Fibroblast of peridontal ligament (primary cell): ENCODE measurements around the gene ZBTB18.
A peak's percentile ranks its signal among the peaks of the same experiment; 100 is the strongest.
"Not testable (repeated sequence)": the region's sequence is repeated elsewhere in the genome, so short reads cannot be mapped to it uniquely, and the experiment has no call there.

Source experiments
- DNase-seq: peaks from one replicate; pipeline ENCODE4 v3.0.0-alpha.2; 2010; ENCODE audit errors: extremely low read depth

ZBTB18 gene

DNA sequence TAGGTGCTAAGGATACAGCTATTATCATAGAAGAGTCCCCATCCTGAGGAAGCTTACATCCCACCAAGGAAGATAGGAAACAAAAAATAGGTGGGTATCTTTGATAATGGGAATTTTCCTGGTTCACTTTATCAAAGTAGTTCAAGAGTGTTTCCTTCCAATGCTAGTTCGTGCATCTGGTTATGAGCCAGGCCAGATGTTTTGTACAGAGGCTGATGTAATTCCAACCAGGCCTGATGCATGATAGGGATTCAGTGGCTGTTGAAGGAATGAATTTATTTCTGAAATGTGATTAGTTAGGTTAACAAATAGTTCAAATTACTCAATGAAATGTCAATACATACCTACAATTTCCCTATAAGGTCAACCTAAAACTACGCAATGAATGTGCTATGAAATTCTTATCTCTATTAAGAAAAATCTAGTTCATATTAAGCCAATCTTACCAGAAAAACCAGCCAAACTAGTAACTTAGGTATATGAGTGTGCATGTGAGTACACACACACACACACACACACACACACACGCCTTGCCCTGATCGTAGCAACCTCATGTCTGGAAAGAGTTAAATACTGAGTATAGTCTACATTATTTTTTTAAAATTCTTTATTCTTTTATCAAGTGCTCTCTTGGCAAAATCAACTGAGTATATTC, 9.5 kb upstream of the ZBTB18 start:
- DNase-seq: peak; percentile 30

DNA sequence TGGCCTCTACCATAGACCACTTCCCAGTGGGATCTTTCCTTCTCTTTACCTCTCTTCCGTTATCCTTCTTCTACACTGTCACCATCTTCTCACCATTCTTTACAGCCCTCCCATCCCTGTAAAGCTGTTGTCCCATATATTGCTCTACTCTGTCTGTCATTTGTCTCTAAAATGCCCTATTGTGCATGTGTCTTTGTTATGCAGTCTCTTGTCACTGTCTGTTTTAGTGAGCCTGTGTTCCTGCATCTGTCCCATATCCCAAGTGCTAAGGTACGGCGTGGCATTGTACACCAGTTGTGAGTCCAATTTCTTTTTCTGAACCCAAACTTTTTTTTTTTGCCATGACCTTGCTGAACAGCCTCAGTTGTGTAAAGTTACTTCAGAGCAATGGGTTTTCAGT, 8.8 kb upstream of the ZBTB18 start:
- no peak for DNase-seq

DNA sequence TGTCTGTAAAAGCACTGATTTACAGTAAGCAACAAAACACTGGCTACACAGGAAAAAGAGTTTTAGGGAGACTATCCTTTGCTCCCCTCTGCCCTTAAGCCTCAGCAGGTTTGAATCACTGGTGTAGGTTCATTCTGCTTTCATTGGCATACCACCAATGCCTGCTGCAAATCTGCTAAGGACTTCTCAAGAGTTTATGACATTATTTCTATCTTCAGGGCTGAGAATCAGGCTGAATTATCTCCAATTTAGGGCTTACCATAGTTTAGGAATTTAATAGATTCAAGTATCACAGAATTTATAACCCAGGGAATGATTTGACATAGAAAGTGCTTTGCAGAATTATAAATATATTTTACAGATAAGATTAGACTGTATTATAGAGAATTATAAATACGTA, 6.7 kb upstream of the ZBTB18 start:
- DNase-seq: no peak

DNA sequence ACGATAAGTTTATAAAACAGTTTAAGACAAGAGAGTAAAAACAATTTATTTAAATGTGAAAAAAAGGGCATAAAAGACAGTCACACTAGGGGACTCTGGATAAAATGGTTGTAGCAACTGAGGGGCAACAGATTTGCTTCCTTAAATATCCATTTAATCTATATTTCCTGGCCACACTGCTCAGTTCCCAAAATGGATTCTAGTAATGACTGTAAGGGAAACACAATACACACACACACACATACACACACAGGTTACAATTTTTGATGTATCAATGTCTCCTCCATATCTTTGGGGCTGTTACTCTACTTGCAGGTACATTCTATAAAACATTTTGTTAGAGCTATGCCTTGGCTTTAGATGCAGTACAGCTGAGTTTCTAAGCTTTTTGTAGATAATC, 4.8 kb upstream of the ZBTB18 start:
- not testable (repeated sequence) for DNase-seq

DNA sequence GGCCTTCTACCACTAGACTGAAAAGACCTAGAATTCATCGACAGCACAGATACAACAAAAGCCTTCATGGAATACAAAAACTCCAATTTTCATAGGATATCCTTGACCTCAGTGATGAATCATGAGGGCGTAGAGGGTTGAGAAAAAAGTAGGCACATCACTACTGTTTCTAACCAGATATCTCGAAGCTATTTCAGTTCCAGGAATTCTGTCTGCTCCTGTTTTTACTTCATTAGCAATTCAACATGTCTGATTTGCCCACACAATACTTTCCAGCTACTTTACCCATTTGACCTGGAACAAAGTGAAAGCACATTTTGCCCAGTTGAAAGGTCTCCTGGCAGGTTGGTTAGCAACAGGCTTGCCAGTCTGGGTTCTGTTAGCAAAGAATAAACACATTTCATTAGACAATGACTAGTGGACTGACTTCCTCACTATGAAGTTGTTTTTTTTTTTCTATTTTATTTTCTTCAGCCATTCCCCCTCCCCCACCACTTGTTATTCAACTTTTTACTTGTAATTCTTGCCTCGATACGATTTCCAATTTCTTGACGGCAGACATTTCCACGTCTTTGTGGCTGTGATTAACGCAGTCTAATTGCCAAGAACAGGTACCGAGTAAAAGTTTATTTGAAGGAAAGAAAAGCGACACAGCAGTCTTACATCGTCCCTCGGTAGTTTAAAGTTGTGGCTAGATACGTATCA, 4.0 kb upstream of the ZBTB18 start:
- peak; percentile 45 for DNase-seq

DNA sequence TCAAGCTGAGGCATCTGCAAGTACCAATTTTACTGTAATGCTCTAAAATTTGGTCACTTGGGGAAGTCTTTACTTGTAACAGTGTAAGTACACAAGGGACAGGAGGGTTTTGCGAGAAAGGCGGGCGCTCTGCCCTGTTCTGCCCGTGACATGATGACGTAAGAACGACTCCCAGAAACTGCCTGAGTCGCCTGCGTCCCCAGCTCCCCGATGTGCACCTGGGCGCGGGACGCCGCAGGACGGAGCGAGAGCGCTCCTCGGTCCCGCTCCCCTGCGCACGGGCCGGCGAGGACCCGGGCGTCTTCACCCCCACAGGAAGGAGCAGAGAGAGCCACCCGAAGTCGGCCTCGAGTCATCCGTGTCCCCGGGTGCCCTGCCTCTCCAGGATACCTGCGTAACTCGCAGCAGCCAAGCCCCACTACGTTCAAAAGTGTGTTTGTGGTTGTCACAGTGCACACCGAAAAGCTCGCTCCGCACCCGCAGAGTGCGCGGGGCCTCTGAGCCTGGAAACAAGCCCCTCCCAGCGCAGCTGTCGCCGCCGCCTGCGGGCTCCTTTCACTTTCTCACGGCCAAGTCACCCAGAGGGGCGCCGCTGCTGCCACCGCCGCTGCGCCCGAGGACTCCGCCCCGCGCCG, 3.3 kb upstream of the ZBTB18 start:
- DNase-seq: no peak

DNA sequence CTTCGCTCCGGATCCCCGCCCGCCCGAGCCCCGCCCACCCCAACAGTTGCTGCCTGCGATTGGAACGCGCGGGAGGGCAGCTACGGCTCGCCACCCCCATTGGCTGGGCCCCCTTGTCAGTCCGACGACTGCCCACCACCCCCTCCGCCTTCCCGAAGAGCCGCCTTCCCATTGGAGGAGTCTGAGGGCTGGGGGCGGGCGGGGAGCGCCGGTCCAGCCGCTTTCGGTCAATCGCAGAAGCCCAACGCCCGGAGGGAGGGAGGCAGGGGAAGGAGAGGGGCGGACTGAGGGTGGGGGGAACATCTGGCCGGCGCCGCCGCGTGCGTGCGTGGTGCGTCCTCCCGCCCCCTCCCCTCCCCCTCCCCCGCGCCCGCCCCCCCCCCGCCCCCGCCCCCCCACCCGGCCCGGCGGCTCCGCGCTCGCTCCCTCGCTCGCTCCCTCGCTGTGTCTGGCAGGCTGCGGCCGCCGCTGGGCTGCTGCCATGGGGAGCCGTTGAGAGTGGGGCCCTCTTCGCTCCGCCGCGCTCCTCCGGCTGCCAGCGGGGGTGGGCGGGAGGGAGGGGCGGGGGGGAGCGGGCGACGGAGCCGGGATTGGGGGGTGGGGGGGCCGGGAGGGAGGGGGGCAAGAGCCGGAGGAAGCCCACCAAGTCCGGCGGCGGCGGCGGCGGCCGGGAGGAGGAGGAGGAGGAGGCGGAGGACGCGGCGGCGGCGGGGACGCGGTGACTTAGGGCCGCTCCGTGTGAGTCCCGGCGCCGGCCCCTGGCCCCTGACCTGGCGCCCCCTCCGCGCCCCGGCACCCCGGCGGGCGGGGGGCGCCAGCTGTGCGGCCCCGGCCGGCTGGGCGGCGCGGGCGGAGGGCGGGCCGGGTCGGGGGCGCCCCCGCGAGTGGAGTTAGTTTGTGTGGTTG, 2.6 kb upstream of the ZBTB18 start:
- DNase-seq: peak; percentile 98

DNA sequence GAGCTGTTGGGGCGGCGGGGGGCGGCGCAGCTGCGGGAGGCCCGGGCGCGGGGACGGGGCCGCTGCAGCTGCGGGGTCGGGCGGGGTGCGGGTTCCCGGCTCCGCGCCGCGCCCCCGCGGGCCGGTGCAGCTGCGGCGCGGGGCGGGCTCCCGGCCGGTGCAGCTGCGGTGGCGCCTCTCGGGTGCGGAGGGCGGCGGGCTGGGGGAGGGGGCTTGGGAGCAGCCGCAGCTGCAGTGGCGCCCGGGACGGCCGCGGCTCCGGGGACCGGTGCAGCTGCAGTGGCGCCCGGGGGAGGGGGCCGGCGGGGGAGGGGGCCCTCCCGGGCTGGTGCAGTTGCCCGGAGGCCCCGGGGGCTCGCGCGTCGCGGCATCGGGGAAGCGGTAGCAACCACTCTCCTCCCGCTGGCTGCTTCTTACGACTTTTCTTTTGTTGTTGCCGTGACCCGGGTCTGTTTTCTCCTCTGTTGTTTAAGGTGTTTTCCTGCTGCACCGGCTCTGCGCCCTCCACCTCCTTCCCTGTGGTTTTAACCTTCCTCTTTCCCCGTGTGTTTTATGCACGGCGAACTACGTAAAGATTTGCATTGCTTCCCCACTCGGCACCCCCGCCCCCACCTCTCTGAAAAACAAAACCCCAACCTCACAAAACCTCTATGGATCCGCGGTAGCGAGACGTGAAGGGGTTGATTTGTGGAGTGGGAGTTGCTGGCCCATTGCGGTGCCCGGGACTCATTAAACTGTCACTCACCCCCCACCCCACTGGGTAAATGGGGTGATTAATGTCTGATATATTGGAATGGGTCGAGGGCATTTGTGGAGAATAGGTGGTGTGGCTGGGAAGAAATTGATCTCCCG, 1.7 kb upstream of the ZBTB18 start:
- no peak for DNase-seq

DNA sequence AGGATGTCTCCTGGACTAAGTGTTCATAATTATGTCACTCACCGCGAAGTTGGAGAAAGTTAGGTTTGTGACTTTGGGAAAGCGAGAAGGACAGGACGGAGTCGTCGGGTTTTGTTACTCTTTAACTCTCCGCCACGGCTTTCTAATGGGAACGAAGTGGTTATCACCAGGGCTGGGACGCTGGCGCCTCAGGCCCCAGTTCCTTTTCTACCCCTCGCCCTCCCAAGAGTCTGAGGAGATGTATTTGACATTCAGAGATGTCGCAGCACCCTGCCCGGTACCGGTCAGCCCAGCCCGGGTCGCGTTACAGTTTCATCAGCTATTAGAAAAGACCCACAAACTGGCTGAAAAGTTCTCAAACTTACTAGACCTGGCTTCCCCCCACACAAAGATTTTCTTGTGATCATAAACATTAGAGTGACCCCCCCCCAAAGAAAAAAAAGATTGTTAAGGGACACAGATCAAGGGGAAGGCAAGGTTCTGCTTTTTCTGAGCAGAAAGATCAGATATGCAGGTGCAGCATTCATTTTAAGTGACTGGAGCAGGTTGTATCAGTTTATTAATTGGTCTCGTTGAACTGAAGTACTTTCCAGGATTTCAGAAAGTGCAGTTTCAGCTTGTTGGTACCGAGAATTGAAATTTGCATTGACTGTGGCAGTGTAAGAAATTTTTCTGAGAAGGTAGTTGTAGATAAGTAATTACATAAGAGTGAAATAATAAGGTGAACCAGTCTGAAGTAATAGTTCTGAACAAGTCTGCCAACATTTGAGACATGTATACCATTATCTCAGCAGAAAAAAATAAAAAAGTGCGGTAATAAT, 859 bp upstream of the ZBTB18 start:
- no peak for DNase-seq

DNA sequence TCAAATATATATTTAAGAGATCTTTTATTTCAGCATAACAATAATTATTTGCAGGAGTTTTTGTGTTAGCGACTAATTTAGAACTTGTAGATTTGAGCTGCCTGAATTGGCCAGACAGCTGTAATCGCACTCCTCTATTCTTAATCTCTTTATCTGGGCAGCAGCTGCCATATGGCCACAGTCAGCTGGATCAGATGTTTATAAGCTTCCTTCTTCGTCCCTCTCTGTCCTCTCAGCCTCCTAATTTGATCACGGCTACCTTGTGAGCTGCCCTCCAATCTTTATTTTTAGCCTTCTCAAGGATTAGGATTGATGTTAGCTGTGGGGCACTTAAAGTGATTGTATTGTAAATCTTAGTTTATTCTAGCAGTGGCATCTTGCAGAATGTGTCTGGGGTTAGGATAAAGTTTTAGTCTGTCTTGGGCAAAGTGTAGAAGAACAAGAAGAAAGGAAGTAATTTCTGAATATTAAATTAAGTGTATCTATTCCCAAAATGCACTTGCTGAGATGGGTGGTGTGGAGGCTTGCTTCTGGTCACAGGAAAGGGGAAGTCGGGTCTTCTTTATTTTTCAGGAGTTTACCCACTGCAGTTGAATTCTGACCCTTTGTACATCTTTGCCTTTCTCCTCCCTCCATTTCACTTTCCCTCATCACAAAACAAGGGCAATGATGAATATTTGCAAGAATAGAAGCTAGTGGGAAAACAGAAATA, 1.1 kb downstream of the ZBTB18 start:
- DNase-seq: no peak

DNA sequence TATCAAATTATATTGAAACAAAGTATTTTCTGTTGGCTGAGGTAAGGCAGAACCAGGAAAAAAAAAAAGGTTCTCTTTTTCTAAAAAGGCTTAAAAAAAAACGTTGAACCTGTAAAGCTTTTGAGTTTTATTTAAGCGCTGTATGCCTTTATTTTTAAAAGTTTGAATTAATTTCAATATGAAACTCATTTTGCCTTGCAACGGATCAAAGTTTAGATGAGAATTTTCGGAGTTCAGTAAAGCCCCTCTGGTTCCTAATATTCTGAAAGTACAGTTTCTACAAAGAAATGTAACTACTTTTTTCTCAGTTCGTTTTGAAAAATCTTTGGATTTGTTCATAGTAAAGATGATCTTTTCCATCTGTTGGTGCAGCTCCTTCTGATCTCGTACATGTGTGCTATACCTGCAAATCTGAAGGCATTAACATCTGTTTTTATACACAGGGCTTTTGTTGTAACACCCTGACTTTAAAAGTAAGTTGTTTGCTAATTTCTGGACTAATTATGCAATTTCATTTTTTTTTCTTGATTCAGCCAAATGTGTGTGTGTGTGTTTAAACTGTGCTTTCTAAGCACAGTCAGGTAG, 1.7 kb downstream of the ZBTB18 start:
- DNase-seq: no peak

DNA sequence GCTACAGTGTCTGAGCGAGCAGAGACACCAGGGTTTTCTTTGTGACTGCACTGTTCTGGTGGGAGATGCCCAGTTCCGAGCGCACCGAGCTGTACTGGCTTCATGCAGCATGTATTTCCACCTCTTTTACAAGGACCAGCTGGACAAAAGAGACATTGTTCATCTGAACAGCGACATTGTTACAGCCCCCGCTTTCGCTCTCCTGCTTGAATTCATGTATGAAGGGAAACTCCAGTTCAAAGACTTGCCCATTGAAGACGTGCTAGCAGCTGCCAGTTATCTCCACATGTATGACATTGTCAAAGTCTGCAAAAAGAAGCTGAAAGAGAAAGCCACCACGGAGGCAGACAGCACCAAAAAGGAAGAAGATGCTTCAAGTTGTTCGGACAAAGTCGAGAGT, 2.7 kb downstream of the ZBTB18 start:
- DNase-seq: no peak

DNA sequence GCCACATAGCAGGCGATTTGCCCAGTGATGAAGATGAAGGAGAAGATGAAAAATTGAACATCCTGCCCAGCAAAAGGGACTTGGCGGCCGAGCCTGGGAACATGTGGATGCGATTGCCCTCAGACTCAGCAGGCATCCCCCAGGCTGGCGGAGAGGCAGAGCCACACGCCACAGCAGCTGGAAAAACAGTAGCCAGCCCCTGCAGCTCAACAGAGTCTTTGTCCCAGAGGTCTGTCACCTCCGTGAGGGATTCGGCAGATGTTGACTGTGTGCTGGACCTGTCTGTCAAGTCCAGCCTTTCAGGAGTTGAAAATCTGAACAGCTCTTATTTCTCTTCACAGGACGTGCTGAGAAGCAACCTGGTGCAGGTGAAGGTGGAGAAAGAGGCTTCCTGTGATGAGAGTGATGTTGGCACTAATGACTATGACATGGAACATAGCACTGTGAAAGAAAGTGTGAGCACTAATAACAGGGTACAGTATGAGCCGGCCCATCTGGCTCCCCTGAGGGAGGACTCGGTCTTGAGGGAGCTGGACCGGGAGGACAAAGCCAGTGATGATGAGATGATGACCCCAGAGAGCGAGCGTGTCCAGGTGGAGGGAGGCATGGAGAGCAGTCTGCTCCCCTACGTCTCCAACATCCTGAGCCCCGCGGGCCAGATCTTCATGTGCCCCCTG, 3.3 kb downstream of the ZBTB18 start:
- DNase-seq: no peak

DNA sequence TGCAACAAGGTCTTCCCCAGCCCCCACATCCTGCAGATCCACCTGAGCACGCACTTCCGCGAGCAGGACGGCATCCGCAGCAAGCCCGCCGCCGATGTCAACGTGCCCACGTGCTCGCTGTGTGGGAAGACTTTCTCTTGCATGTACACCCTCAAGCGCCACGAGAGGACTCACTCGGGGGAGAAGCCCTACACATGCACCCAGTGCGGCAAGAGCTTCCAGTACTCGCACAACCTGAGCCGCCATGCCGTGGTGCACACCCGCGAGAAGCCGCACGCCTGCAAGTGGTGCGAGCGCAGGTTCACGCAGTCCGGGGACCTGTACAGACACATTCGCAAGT, 3.8 kb downstream of the ZBTB18 start:
- DNase-seq: no peak

DNA sequence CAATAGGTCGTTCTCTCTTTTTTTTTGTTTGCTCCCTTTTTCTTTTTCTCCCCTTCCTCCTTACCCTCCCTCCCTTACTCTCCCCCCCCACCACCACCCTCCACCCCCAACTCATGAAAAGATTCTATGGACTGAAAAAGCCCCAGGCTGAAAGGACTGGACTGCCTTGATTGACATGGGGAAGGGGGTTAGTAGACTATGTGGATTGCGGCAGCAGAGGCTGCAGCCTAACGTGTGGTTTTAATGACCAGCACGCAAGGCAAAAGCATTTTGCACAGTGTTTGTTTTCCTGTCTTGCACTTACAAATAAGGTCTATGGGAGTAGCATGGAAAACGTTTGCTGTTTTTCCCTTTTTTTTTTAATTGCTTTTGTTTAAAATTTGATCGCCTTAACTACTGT, 5.5 kb downstream of the ZBTB18 start:
- DNase-seq: no peak

DNA sequence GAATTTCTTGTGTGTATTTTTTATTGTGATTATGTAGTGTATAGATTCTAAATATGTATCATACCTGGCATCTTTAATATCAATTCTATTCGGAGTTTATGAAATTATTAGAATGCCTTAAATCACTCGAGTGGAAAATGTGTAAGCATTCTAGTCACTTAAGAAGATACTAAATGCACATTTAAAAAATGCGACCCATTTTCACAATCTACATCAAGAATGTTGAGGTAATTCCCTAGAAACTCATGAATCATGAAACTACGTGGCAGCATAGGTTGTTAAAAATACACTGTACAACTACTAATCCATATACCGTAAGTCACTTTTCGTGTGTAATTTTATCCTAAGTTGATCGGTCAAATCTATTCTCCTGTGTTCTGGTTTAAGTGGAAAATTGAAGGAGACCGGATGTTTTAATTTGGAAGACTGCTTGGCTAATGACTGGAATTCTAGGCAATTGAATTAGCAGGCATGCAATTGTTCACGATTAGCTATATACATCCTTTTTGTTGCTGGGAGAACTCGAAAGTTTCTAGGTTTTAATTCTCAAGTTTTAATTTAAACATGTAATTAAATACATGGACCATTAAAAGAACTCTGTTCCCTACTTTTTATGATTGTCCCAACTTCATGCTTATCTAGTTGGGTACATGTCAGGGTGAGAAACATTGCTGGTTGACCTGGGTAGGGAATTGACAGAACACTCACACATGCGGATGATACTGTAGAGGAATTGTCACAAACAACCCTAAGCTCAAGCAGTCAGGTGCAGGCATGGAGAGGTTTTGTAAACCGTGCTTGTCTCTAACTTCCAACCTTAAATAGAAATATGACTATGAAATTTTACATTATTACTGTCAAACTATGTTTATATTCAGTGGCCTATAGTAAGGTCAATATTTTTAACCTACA, 6.6 kb downstream of the ZBTB18 start:
- DNase-seq: no peak

DNA sequence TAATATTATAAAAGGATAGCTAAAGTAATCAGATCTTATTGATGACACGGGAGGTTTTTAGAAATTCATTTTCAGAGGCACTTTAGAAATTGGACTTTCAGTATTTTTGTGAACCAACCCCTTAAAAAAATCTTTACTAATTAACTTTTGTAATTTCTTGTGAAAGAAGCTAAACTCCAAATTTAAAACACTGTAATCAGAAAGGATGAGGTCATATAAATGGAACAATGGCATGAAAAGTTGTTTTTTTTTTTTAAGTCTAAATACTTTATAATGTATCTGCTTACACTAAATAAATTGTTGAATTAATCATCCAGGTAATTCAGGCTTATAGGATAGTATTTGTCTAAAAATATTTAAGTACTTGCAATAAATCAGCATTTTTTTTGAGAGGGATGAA, 9.0 kb downstream of the ZBTB18 start:
- DNase-seq: no peak

DNA sequence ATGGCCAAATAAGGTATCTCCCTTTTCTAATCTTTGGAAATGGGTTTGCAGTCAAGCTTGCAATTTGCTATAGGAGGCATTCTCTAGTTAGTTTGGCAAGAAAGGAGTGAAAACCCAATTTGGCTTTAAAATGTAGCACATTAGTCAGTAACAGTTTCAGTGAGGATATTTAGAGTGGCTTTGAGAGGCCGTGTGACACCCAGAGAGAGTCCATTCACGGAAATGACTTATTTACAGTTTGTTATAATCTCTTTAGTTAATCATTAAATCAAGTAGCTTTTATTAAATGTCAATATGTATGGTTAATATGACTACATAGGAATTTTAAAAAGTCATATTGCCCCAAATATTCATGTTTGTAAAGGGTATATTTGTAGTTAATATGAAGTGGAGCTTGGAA, 9.6 kb downstream of the ZBTB18 start:
- DNase-seq: no peak
